GM12878 (cell line): ENCODE data around the gene PTGES2. TPM values are rescaled to one million over a fixed set of nuclear protein-coding genes. Genes with fewer than 3 reads are reported as not detected.

Source experiments
- ATAC-seq: fragments of 200-7000 bp; cut with Tn5 transposase; 3 replicates; pipeline ENCODE4 v1.9.1; 2020; ENCODE audit warnings: mild to moderate bottlenecking, moderate library complexity
- BruUV-seq: library from RNA; stranded (reverse); fragments of 400-500 nt; replicated peaks from 2 replicates; lab custom pipeline; 2021; lab: Mats Ljungman, UMichigan
- CTCF ChIA-PET: fragments of 300-600 bp; sonication (Branson Sonifier 250); formaldehyde crosslinking; extraction: SDS; loops from one replicate; lab custom pipeline; 2021; ENCODE audit warnings: inconsistent platforms; lab: Yijun Ruan, JAX
- POLR2A ChIA-PET: fragments of 350-600 bp; formaldehyde crosslinking; extraction: SDS; loops from one replicate; lab custom pipeline; 2021; ENCODE audit warnings: inconsistent platforms; lab: Charles Lee
- RAD21 ChIA-PET: fragments of 300-600 bp; sonication (Branson Sonifier 250); formaldehyde crosslinking; loops from one replicate; lab custom pipeline; 2023; ENCODE audit warnings: antibody characterized with exemption; ENCODE audit not compliant: unreplicated experiment; lab: Charles Lee
- SMC1A ChIA-PET: fragments of 300-600 bp; sonication (Branson Sonifier 250); formaldehyde crosslinking; loops from one replicate; lab custom pipeline; 2023; ENCODE audit not compliant: unreplicated experiment, uncharacterized antibody; lab: Charles Lee
- DNase-seq: peaks from one replicate; pipeline ENCODE4 v3.0.0-alpha.2; 2011; ENCODE audit warnings: low read depth, low spot score
- FAIRE-seq: peaks from 3 replicates; lab custom pipeline; 2011; peaks lifted over from hg19 to GRCh38; lab: Jason Lieb, UNC
- H2AFZ ChIP-seq: 2 replicates; pipeline ENCODE4 v1.6.0; 2011; ENCODE audit warnings: low read depth, low read length, control low read depth; ENCODE audit not compliant: control insufficient read depth
- H3K27ac ChIP-seq: 2 replicates; pipeline ENCODE4 v1.5.1; 2011; ENCODE audit warnings: control low read depth; ENCODE audit not compliant: control insufficient read depth, insufficient read depth
- H3K27me3 ChIP-seq, 2 experiments: replicated peaks in 1 of 2; 2 replicates each; pipeline versions ENCODE4 v1.6.0 to v1.6.1; 2011; ENCODE audit warnings: low read length in 1 of 2; ENCODE audit not compliant: control insufficient read depth in 2 of 2, insufficient read depth in 2 of 2
- H3K36me3 ChIP-seq, 2 experiments: 2 replicates each; pipeline ENCODE4 v1.5.1; 2011; ENCODE audit warnings: low read length in 1 of 2; ENCODE audit not compliant: control insufficient read depth in 2 of 2, insufficient read depth in 2 of 2
- H3K4me1 ChIP-seq: 2 replicates; pipeline ENCODE4 v1.6.1; 2011; ENCODE audit warnings: mild to moderate bottlenecking, low read length, moderate library complexity, mixed read lengths; ENCODE audit not compliant: control insufficient read depth, insufficient read depth
- H3K4me2 ChIP-seq: 2 replicates; pipeline ENCODE4 v1.6.0; 2011; ENCODE audit warnings: control low read depth; ENCODE audit not compliant: control insufficient read depth, insufficient read depth
- H3K4me3 ChIP-seq: fragments of 200-600 bp; sonication (generic); 2 replicates; pipeline ENCODE4 v1.5.1; 2016
- H3K79me2 ChIP-seq: 2 replicates; pipeline ENCODE4 v1.6.0; 2011; ENCODE audit warnings: low read length; ENCODE audit not compliant: control insufficient read depth, insufficient read depth
- H3K9ac ChIP-seq: 2 replicates; pipeline ENCODE4 v1.8.0; 2011; ENCODE audit warnings: low read length, control low read depth, mixed read lengths; ENCODE audit not compliant: control insufficient read depth, insufficient read depth
- H3K9me3 ChIP-seq: replicated peaks from 3 replicates; pipeline ENCODE4 v1.5.1; 2011; ENCODE audit warnings: mild to moderate bottlenecking, low read length; ENCODE audit not compliant: control insufficient read depth, insufficient read depth
- H4K20me1 ChIP-seq: 2 replicates; pipeline ENCODE4 v1.6.0; 2011; ENCODE audit not compliant: control insufficient read depth, insufficient read depth
- MYB ChIP-seq: fragments of 150-350 bp; IDR thresholded peaks from 2 replicates; pipeline ENCODE4 v1.6.1; 2014; ENCODE audit warnings: mild to moderate bottlenecking, low read depth, low read length, borderline replicate concordance
- PAX5 ChIP-seq: IDR thresholded peaks from 2 replicates; pipeline ENCODE4 v1.6.1; 2011; ENCODE audit warnings: low read depth, low read length, borderline replicate concordance
- SMARCA5 ChIP-seq: fragments of 450-650 bp; IDR thresholded peaks from 2 replicates; pipeline ENCODE4 v1.6.1; 2017; ENCODE audit warnings: mild to moderate bottlenecking
- SREBF2 ChIP-seq: IDR thresholded peaks from 2 replicates; pipeline ENCODE4 v1.6.1; 2012; ENCODE audit warnings: mild to moderate bottlenecking, low read length
- ZNF217 ChIP-seq: fragments of 450-650 bp; IDR thresholded peaks from 2 replicates; pipeline ENCODE4 v1.6.1; 2017; ENCODE audit warnings: antibody characterized with exemption, mild to moderate bottlenecking
- ZNF622 ChIP-seq: fragments of 450-650 bp; IDR thresholded peaks from 2 replicates; pipeline ENCODE4 v1.6.1; 2017; ENCODE audit warnings: mild to moderate bottlenecking, inconsistent platforms
- ZZZ3 ChIP-seq: IDR thresholded peaks from 2 replicates; pipeline ENCODE4 v1.6.1; 2011; ENCODE audit warnings: low read depth; ENCODE audit not compliant: control insufficient read depth, insufficient read length
- WGBS: methylation state at CpG from one replicate; pipeline ENCODE4 v1.1.6; 2016; ENCODE audit warnings: low lambda C conversion rate; ENCODE audit not compliant: insufficient replicate concordance, insufficient coverage; ENCODE audit errors: missing lambda C conversion rate; 5-methylcytosine and 5-hydroxymethylcytosine counted together
- in situ Hi-C: fragments of 300-500 bp; cut with MboI; formaldehyde crosslinking; loops from 9 replicates; pipeline ENCODE4 v1.14.3; 2018; ENCODE audit warnings: mixed read lengths
- intact Hi-C: fragments of 100-400 bp; cut with micrococcal nuclease; formaldehyde crosslinking; loops from one replicate; pipeline ENCODE4 v1.14.2; 2022; ENCODE audit not compliant: unreplicated experiment
- polyA plus RNA-seq, 11 experiments: library from polyadenylated mRNA; depleted of rRNA in 4 of 11; unstranded in 6 of 11; stranded (reverse) in 5 of 11; fragments of >200 nt; fragmentation: Nextera tagmentation in 4 of 11; fragmentation: Illumina TruSeq in 1 of 11; extraction: Ambion mirVana in 4 of 11; extraction: Trizol in 1 of 11; gene quantifications; 1 replicate in 1 of 11; 2 replicates in 10 of 11; pipeline versions ENCODE4 v1.2.1 to v1.2.3, GENCODE V29; 2011 to 2016; ENCODE audit warnings: inconsistent platforms in 2 of 11, missing spikeins in 2 of 11, low read depth in 1 of 11
- total RNA-seq, 4 experiments: library from RNA; depleted of rRNA in 3 of 4; stranded (reverse); fragments of >200 nt in 3 of 4; fragmentation: Illumina TruSeq in 1 of 4; extraction: Trizol in 1 of 4; gene quantifications; 2 replicates each; pipeline versions ENCODE4 v1.2.1 to v1.2.3, GENCODE V29; 2013 to 2021
- TF ChIP-seq, protein P1 (sequence below): IDR thresholded peaks from 2 replicates; pipeline ENCODE4 v1.6.1; 2012; ENCODE audit warnings: low read depth, low read length, improper control_type of control experiment
- TF ChIP-seq, protein P2 (sequence below): IDR thresholded peaks from 2 replicates; pipeline ENCODE4 v1.6.1; 2011; ENCODE audit warnings: low read depth, mild to moderate bottlenecking, low read length, moderate library complexity, borderline replicate concordance; ENCODE audit errors: extremely low read depth
- TF ChIP-seq, protein P3 (sequence below): fragments of 450-650 bp; IDR thresholded peaks from 2 replicates; pipeline ENCODE4 v1.6.1; 2016; ENCODE audit warnings: mild to moderate bottlenecking, moderate library complexity, borderline replicate concordance

Gene PTGES2
- total and polyA plus RNA-seq, 10 of the 15 experiments (the other 5 are each of a cell fraction or from before 2014, with no cell fraction given) = 2.1 to 141 (median 99.1) TPM

GRCh38 chr9:128153060-128153946 lies 25.8 kb upstream of the PTGES2 start:
- FAIRE-seq (no peak), DNase-seq (no peak), ATAC-seq (no peak)
- H3K79me2 ChIP-seq = no peaks in the 10 kb centered on the region
- H3K4me3 ChIP-seq = no peak overlapping the region
- H3K4me2 ChIP-seq = no peak overlapping the region
- H3K9ac ChIP-seq = no peak overlapping the region
- peaks cover 0 to 1% of the 10 kb centered on the region in 2 experiments; a peak in 2 of 4 replicates for H3K27me3 ChIP-seq
- 39% methylated on average over 24 of the region's 26 CpGs for WGBS
- H3K36me3 ChIP-seq = no peaks in the 10 kb centered on the region
- SMC1A ChIA-PET = no interaction called here
- H2AFZ ChIP-seq = no peak overlapping the region
- H3K4me1 ChIP-seq = no peaks in the 10 kb centered on the region
- POLR2A ChIA-PET = no interaction called here
- H3K9me3 ChIP-seq = no peaks in the 10 kb centered on the region
- RAD21 ChIA-PET = no interaction called here
- no TSS peak for BruUV-seq
- no peaks in the 10 kb centered on the region; the same call in 1 of the 2 replicates for H4K20me1 ChIP-seq
- no peak for TF ChIP-seq ZZZ3
- TF ChIP-seq SREBF2 = no peak
- TF ChIP-seq ZNF622 = no peak
- no peak for TF ChIP-seq PAX5
- no peak for TF ChIP-seq MYB
- TF ChIP-seq, protein P1, sequence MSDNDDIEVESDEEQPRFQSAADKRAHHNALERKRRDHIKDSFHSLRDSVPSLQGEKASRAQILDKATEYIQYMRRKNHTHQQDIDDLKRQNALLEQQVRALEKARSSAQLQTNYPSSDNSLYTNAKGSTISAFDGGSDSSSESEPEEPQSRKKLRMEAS = no peak
- no peak for TF ChIP-seq SMARCA5
- TF ChIP-seq, protein P2, sequence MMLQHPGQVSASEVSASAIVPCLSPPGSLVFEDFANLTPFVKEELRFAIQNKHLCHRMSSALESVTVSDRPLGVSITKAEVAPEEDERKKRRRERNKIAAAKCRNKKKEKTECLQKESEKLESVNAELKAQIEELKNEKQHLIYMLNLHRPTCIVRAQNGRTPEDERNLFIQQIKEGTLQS = no peak
- no peak for TF ChIP-seq ZNF217
- TF ChIP-seq, protein P3, sequence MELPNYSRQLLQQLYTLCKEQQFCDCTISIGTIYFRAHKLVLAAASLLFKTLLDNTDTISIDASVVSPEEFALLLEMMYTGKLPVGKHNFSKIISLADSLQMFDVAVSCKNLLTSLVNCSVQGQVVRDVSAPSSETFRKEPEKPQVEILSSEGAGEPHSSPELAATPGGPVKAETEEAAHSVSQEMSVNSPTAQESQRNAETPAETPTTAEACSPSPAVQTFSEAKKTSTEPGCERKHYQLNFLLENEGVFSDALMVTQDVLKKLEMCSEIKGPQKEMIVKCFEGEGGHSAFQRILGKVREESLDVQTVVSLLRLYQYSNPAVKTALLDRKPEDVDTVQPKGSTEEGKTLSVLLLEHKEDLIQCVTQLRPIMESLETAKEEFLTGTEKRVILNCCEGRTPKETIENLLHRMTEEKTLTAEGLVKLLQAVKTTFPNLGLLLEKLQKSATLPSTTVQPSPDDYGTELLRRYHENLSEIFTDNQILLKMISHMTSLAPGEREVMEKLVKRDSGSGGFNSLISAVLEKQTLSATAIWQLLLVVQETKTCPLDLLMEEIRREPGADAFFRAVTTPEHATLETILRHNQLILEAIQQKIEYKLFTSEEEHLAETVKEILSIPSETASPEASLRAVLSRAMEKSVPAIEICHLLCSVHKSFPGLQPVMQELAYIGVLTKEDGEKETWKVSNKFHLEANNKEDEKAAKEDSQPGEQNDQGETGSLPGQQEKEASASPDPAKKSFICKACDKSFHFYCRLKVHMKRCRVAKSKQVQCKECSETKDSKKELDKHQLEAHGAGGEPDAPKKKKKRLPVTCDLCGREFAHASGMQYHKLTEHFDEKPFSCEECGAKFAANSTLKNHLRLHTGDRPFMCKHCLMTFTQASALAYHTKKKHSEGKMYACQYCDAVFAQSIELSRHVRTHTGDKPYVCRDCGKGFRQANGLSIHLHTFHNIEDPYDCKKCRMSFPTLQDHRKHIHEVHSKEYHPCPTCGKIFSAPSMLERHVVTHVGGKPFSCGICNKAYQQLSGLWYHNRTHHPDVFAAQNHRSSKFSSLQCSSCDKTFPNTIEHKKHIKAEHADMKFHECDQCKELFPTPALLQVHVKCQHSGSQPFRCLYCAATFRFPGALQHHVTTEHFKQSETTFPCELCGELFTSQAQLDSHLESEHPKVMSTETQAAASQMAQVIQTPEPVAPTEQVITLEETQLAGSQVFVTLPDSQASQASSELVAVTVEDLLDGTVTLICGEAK = no peak
- TF ChIP-seq, all 136 proteins: peak for 0
- H3K27ac ChIP-seq = no peak overlapping the region
- in situ Hi-C loops (no loop called here), intact Hi-C loops (no loop called here)
- CTCF ChIA-PET = no interaction called here
